MM.1S (cell line): ENCODE measurements around the gene ORAI2.

Experiments used
- CTCF ChIP-seq: fragments of 300-600 bp; sonication (generic); IDR thresholded peaks from 2 replicates; pipeline ENCODE4 v1.5.1; 2016; ENCODE audit warnings: antibody characterized with exemption, low read length, mixed read lengths
- EZH2 ChIP-seq: fragments of 300-600 bp; sonication (generic); optimal IDR thresholded peaks from 2 replicates; pipeline ENCODE3; 2017; ENCODE audit warnings: low read depth, mild to moderate bottlenecking, antibody characterized with exemption, low read length, mixed read lengths
- EZH2phosphoT487 ChIP-seq: fragments of 300-600 bp; sonication (generic); IDR thresholded peaks from 2 replicates; pipeline ENCODE4 v1.6.1; 2018; ENCODE audit warnings: antibody characterized with exemption, low read length

DNA sequence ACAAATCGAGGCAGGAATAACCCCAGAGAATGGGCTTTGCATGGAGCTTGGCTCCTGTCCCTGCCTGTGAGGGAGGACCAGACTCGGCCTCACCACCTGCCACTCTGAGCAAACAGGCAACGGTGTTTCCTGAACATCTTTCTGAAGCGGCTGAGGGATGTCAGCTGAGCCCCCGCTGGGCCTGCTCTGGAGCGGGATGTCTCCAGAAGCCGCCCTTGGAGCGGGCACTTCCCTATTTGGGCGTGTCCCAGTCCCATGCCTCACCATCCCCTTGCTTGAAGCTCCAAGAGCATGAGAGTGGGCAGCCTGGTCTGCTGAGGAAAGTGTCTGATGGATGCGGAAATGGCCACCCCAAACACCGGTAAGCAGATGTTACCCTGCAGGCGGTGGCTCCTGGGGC, 21.1 kb downstream of the ORAI2 start:
- TF ChIP-seq CTCF (no peak), EZH2 (no peak), EZH2phosphoT487 (no peak)
